HG03558 (cell line): ENCODE data around the gene OMG.
"Not testable (repeated sequence)": the region's sequence is repeated elsewhere in the genome, so short reads cannot be mapped to it uniquely, and the experiment has no call there.

Source experiments
- ATAC-seq: cut with Tn5 transposase; IDR thresholded peaks from one replicate; pipeline ENCODE4 v1.9.1; 2021; ENCODE audit warnings: moderate number of reproducible peaks; ENCODE audit not compliant: unreplicated experiment; ENCODE audit errors: extremely low read depth

Gene OMG, protein sequence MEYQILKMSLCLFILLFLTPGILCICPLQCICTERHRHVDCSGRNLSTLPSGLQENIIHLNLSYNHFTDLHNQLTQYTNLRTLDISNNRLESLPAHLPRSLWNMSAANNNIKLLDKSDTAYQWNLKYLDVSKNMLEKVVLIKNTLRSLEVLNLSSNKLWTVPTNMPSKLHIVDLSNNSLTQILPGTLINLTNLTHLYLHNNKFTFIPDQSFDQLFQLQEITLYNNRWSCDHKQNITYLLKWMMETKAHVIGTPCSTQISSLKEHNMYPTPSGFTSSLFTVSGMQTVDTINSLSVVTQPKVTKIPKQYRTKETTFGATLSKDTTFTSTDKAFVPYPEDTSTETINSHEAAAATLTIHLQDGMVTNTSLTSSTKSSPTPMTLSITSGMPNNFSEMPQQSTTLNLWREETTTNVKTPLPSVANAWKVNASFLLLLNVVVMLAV

GRCh38 chr17:31297090-31297489, at the start of gene OMG:
OMG (minus strand) TSS chr17:31297239; CDS start chr17:31296331, 908 bp downstream.
- no peak for ATAC-seq

- ATAC-seq = not testable (repeated sequence)
Measured at GRCh38 chr17:31345191-31345747, 48.2 kb upstream of the OMG start.

GRCh38 chr17:31339906-31340661, 43.0 kb upstream of the OMG start:
- no peak for ATAC-seq

DNA sequence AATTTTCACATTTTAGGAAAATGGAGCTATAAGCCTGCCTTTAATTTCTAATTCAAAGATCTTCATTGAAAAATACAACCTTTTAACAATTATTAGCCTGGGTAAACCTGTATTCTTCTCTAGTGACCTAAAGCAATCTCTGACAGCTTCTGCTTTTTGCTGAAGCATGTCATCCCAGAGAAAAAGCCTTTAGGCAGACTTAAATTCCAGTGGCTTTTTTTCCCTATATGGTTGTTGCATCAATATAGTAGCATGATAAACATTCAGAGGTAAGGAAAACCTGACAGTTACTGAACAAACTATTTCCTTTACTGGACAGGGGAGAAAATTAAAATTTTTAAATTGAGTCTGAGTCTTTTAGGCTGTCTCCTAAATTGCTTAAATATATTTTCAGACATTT, 32.2 kb upstream of the OMG start:
- ATAC-seq = no peak

- no peak for ATAC-seq
Measured at GRCh38 chr17:31328160-31328535, 31.1 kb upstream of the OMG start.

- no peak for ATAC-seq
Measured at GRCh38 chr17:31327534-31328159, 30.6 kb upstream of the OMG start.

DNA sequence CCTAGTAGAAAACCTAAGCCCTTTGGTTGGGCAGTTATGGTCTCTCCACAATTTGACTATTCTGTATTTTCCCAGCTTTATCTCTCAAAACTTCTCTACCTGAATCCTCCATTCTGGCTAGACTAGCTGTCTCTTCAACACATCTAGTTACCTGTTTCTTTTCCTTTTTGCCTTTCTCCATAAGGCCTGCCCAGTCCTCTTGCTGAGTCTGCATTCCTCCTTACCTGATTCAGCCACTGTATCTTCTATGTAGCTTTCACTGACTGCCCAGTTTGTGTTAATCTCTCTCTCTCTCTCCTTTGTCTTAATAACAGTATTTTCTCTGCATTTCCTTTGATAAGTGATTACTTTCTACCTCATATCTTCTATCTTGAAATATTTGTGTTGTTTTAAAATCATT, 26.5 kb upstream of the OMG start:
- no peak for ATAC-seq

DNA sequence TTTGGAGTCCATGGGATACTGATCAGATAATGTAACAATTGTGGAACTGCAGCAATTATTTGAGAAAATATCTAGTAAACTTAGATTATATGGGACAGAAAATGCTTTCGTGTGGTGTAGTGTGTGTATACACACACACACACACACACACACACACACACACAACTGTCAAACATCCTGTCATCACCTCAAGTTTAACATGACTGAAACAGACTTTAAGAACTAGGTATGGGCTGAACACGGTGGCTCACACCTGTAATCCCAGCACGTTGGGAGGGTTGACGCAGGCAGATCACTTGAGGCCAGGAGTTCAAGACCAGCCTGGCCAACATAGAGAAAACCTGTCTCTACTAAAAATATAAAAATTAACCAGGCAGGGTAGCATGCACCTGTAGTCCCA, 24.9 kb upstream of the OMG start:
- ATAC-seq = no peak

- no peak for ATAC-seq
Measured at GRCh38 chr17:31321481-31321880, 24.4 kb upstream of the OMG start, which contains the start of gene EVI2A. EVI2A (minus strand) TSS chr17:31321622; CDS start chr17:31319013, 2,609 bp downstream.

DNA sequence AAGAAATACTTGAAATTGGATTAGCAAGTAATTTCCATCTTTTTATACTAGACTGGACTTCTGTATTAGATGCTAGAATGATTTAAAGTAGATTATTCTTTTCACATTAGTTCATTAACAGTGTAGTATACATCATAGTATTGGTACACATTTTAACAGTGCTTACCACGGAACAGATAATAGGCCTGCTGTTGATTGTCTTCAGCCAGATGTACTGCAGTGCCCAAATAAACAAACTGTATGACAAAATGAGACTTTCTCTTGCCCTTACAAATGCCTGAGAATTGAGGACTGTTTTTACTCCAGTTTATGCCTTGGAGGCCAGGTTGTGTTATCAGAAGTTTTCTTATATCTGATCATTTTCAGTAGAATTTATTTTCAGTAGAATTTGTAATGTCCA, 23.8 kb upstream of the OMG start:
- ATAC-seq = no peak

GRCh38 chr17:31320241-31320640, 23.2 kb upstream of the OMG start:
- no peak for ATAC-seq

DNA sequence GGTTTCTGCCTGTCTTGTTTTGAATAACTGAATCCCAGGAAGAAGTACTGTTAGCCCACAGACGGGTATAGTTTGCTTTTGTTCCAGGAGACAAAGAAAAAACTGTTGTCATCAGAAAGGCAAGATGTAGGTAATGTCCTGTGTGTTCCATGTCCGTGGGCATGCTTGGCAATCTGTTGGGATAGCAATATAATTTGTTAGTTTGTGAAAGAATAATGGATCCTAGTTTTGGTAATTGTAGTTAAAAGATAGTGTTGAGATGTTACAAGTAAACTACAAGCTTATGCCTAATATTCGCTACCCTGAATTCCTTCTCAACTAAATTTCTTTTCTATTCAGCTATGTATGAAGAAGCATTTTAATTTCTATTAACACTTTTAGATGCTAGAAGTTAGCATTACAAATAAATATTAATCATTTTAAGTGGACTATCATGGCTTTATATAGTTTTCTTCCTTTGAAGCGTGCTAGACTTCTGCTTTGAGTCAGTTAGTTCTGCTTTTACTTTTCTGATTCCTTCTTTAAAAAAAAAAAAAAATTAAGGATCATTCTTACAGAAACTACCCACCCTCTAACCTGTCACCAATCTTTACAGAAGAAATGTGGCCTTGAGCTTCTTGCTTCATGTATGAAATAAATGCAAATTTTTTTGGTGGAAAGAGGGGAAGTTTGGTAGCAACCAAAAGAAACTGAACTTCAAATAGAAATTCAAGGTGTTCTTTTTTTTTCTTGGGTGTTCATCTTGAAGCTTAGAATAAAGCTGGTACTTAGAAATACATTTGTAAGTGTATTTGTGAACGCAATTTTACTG, 22.0 kb upstream of the OMG start:
- ATAC-seq = no peak

DNA sequence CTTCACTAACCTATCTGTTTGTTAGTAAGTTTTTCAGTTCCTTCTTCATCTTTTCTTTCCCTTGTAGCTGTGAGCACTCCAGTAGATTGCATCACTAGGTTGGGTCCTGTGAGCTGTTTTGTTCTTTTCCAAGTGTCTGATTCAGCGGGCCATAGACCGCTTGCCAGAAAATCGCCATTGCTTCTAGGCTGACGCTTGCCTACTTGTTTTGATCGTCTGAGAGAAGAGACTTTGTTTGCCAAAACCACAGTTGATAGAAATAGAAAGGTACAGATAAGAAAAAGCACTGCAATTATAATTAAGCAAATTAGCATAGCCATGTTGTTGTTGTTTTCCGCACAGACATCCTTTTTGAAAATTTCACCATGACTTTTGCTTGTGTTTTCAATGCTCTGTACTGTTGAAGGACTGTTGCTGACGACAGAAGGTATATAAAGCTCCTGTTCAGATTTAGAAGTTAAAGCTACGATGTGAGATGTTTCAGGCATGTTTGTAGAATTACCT, 21.3 kb upstream of the OMG start:
- ATAC-seq = no peak

DNA sequence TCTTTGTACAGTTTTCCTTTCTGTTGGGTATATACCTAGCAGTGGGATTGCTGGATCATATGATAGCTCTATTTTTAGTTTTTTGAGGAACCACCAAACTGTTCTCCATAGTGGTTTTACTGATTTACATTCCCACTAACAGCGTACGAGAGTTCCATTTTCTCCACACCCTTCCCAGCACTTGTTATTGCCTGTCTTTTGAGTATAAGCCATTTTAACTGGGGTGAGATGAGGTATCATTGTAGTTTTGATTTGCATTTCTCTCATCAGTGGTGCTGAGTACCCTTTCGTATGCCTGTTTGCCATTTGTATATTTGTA, 17.7 kb upstream of the OMG start:
- no peak for ATAC-seq

GRCh38 chr17:31313982-31314781, 17.1 kb upstream of the OMG start, which contains the start of gene EVI2B:
EVI2B (minus strand) TSS chr17:31314054; CDS start chr17:31305609, 8,445 bp downstream.
- no peak for ATAC-seq

GRCh38 chr17:31312223-31312622, 15.2 kb upstream of the OMG start:
- ATAC-seq = not testable (repeated sequence)

GRCh38 chr17:31311526-31311925, 14.5 kb upstream of the OMG start:
- no peak for ATAC-seq

GRCh38 chr17:31310886-31311285, 13.8 kb upstream of the OMG start:
- no peak for ATAC-seq

GRCh38 chr17:31310260-31310659, 13.2 kb upstream of the OMG start:
- ATAC-seq = no peak
